Measurements from ENCODE around the gene NWD2. TPM values are rescaled to one million over a fixed set of nuclear protein-coding genes. Genes with fewer than 3 reads are reported as not detected.

NWD2 gene
- total RNA-seq, 1 donor = not detected

DNA sequence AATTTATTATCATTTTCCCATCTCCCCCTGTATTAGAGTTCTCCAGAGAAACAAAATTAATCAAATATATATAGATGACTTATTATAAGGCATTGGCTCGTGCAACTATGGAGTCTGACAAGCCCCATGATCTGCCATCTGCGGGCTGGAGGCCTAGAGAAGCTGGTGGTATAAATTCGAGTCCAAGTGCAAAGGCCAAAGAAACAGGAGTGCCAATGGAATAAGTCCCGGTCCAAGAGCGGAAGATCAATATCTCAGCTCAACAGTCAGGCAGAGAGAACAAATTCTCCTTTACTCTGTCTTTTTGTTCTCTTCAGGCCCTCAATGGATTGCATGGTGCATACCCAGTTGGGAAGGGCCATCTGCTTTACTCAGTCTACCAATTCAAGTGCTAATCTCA is 178.8 kb downstream of the NWD2 start:
- no peak overlapping the region for H3K27ac ChIP-seq (ENCODE audit: low read depth, low read length)
- H3K4me1 ChIP-seq (ENCODE audit: insufficient read depth, low read length) = no peaks in the 10 kb centered on the region
- DNase-seq (ENCODE audit: insufficient read length, low spot score, missing footprints) = no peak
- no peaks in the 10 kb centered on the region for H3K9me3 ChIP-seq (ENCODE audit: low read depth, low read length)
- no peak overlapping the region for H2AFZ ChIP-seq (ENCODE audit: low read length)
- TF ChIP-seq, protein P1, sequence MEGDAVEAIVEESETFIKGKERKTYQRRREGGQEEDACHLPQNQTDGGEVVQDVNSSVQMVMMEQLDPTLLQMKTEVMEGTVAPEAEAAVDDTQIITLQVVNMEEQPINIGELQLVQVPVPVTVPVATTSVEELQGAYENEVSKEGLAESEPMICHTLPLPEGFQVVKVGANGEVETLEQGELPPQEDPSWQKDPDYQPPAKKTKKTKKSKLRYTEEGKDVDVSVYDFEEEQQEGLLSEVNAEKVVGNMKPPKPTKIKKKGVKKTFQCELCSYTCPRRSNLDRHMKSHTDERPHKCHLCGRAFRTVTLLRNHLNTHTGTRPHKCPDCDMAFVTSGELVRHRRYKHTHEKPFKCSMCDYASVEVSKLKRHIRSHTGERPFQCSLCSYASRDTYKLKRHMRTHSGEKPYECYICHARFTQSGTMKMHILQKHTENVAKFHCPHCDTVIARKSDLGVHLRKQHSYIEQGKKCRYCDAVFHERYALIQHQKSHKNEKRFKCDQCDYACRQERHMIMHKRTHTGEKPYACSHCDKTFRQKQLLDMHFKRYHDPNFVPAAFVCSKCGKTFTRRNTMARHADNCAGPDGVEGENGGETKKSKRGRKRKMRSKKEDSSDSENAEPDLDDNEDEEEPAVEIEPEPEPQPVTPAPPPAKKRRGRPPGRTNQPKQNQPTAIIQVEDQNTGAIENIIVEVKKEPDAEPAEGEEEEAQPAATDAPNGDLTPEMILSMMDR (IDR thresholded peaks at IDR 0.05; ENCODE audit: extremely low read depth, low read depth, low read length) = no peak
- no peak overlapping the region for H3K4me2 ChIP-seq (ENCODE audit: insufficient read depth, low read length)
- H3K36me3 ChIP-seq (ENCODE audit: insufficient read depth, low read length) = no peaks in the 10 kb centered on the region
- no peaks in the 10 kb centered on the region for H3K79me2 ChIP-seq (ENCODE audit: insufficient read depth, low read length)
- H3K27me3 ChIP-seq (ENCODE audit: insufficient read depth, low read length) = no peaks in the 10 kb centered on the region
- no peaks in the 10 kb centered on the region for H4K20me1 ChIP-seq (ENCODE audit: insufficient read depth, low read length)
- no peak overlapping the region for H3K4me3 ChIP-seq (ENCODE audit: insufficient read depth, low read length)

DNA sequence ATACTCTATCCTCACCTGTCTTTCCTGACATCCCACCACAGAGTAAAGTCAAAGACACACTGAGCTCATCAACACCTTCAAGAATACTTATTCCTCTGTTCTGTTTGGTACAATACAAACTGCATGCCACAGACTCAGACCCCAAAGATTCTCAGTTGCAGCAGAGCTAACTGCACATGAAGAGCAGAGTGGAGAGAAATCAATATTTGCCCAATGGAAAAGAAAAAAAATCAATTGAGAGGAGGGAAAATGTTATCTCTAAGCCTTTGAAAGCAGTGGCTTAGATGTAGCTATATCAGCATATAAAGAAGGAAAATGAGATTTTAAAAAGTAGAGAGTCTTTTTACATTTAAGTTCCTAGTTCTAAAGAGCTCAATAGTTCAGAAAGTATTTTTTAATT is 180.2 kb downstream of the NWD2 start:
- no peaks in the 10 kb centered on the region for H3K9me3 ChIP-seq (ENCODE audit: low read depth, low read length)

DNA sequence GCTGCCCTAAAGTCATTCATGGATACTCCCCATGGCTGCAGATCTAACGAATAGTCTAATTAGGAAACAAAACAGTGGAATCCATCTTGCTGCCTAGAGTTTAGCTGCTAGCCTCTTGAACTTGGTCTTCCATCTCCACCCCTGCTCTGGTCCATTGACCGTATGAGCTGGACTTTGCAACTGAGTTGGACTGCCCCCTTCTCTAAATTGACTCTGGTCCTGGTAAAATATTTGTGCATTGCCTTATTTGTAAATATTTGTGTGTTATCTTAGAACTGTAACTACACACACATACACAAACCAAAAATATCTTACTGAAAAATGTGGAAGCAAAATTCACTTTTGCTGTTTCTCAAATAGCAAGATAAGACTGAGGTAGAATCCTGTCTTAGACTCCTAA is 181.3 kb downstream of the NWD2 start:
- H3K27ac ChIP-seq (ENCODE audit: low read depth, low read length) = no peak overlapping the region
- no peak overlapping the region for H3K4me2 ChIP-seq (ENCODE audit: insufficient read depth, low read length)
- H3K4me3 ChIP-seq (ENCODE audit: insufficient read depth, low read length) = no peak overlapping the region
- H4K20me1 ChIP-seq (ENCODE audit: insufficient read depth, low read length) = no peaks in the 10 kb centered on the region
- TF ChIP-seq, protein P1 (IDR thresholded peaks at IDR 0.05; ENCODE audit: extremely low read depth, low read depth, low read length) = no peak
- H2AFZ ChIP-seq (ENCODE audit: low read length) = no peak overlapping the region
- H3K4me1 ChIP-seq (ENCODE audit: insufficient read depth, low read length) = no peaks in the 10 kb centered on the region
- DNase-seq (ENCODE audit: insufficient read length, low spot score, missing footprints) = no peak
- H3K36me3 ChIP-seq (ENCODE audit: insufficient read depth, low read length) = no peaks in the 10 kb centered on the region
- no peaks in the 10 kb centered on the region for H3K79me2 ChIP-seq (ENCODE audit: insufficient read depth, low read length)
- no peaks in the 10 kb centered on the region for H3K27me3 ChIP-seq (ENCODE audit: insufficient read depth, low read length)
- H3K9me3 ChIP-seq (ENCODE audit: low read depth, low read length) = no peaks in the 10 kb centered on the region

More for the DNA sequence above, 180.2 kb downstream of the NWD2 start:
- Histone ChIP-seq H3K4me3 (ENCODE audit: insufficient read depth, low read length) (no peak overlapping the region), H3K36me3 (ENCODE audit: insufficient read depth, low read length) (no peaks in the 10 kb centered on the region), H3K27me3 (ENCODE audit: insufficient read depth, low read length) (no peaks in the 10 kb centered on the region), H3K79me2 (ENCODE audit: insufficient read depth, low read length) (no peaks in the 10 kb centered on the region), H3K4me1 (ENCODE audit: insufficient read depth, low read length) (no peaks in the 10 kb centered on the region), H3K27ac (ENCODE audit: low read depth, low read length) (no peak overlapping the region), H2AFZ (ENCODE audit: low read length) (no peak overlapping the region), H4K20me1 (ENCODE audit: insufficient read depth, low read length) (no peaks in the 10 kb centered on the region), H3K4me2 (ENCODE audit: insufficient read depth, low read length) (no peak overlapping the region)
- TF ChIP-seq, protein P1 (IDR thresholded peaks at IDR 0.05; ENCODE audit: extremely low read depth, low read depth, low read length) = no peak
- no peak for DNase-seq (ENCODE audit: insufficient read length, low spot score, missing footprints)

DNA sequence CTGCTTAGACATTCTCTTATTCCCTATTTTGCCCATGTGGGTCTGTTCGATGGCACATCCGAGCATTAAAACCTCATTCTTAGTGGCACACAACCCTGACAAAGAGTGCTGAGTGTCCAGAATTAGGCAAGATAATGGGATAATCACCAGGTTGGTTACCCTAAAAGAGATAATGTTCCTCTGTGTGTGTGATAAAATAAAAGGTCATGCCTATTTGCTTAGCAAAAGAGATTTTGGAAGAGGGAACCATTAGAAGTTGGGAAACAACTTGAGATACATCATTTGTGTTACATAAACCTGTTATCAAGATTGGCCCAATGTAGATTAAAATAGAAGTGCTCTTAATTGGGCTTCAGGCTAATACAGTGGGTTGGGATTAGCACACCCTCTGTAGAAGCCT is 182.7 kb downstream of the NWD2 start:
- Histone ChIP-seq H3K27me3 (ENCODE audit: insufficient read depth, low read length) (no peaks in the 10 kb centered on the region), H3K9me3 (ENCODE audit: low read depth, low read length) (no peaks in the 10 kb centered on the region), H3K36me3 (ENCODE audit: insufficient read depth, low read length) (no peaks in the 10 kb centered on the region), H4K20me1 (ENCODE audit: insufficient read depth, low read length) (no peaks in the 10 kb centered on the region), H3K4me1 (ENCODE audit: insufficient read depth, low read length) (no peaks in the 10 kb centered on the region), H3K4me3 (ENCODE audit: insufficient read depth, low read length) (no peak overlapping the region), H2AFZ (ENCODE audit: low read length) (no peak overlapping the region), H3K79me2 (ENCODE audit: insufficient read depth, low read length) (no peaks in the 10 kb centered on the region), H3K4me2 (ENCODE audit: insufficient read depth, low read length) (no peak overlapping the region), H3K27ac (ENCODE audit: low read depth, low read length) (no peak overlapping the region)
- no peak for DNase-seq (ENCODE audit: insufficient read length, low spot score, missing footprints)
- TF ChIP-seq, protein P1 (IDR thresholded peaks at IDR 0.05; ENCODE audit: extremely low read depth, low read depth, low read length) = no peak

All from osteoblast (primary cell).